ENCODE data around the gene ZP1. TPM values are rescaled to one million over a fixed set of nuclear protein-coding genes. Genes with fewer than 3 reads are reported as not detected.

The ZP1 gene
- total and polyA plus RNA-seq, 2 of the 13 experiments (the other 11 are each of a cell fraction or from before 2014, with no cell fraction given), result 0.16 TPM; not detected in 1

GRCh38 chr11:60912851-60913528 lies 45.6 kb downstream of the ZP1 start:
- WGBS (ENCODE audit: low lambda C conversion rate), result 84% methylated on average over 22 of the region's 22 CpGs
- Histone ChIP-seq H3K27ac (ENCODE audit: extremely low read length, insufficient read depth, low read length) (peak overlapping the region; percentile 64), H3K9me3 (ENCODE audit: low read length) (no peaks in the 10 kb centered on the region), H3K79me2 (ENCODE audit: insufficient read depth, low read length) (no peaks in the 10 kb centered on the region), H4K20me1 (ENCODE audit: insufficient read depth, low read length) (no peaks in the 10 kb centered on the region), H3K4me2 (ENCODE audit: low read depth, low read length) (peak overlapping the region; percentile 64), H3K9ac (ENCODE audit: insufficient read depth, low read depth, low read length) (peak overlapping the region; percentile 62; the same call in 1 of the 2 replicates), H2AFZ (ENCODE audit: low read length) (peak overlapping the region; percentile 79), H3K27me3 (ENCODE audit: control insufficient read depth in 1 of 2, insufficient read depth in 2 of 2, low read length in 2 of 2) (no peaks in the 10 kb centered on the region), H3K4me3 (replicated peaks in 1 of 3; ENCODE audit: insufficient read depth in 1 of 3, low read depth in 2 of 3, low read length in 3 of 3) (peak overlapping the region in 2 of 3 experiments; percentile 24 to 62; a peak in 2 of 6 replicates), H3K4me1 (ENCODE audit: insufficient read depth, low read length) (peaks cover 31% of the 10 kb centered on the region), H3K36me3 (replicated peaks in 1 of 2; ENCODE audit: control insufficient read depth in 1 of 2, insufficient read depth in 2 of 2, low read length in 2 of 2) (no peaks in the 10 kb centered on the region)
- no peak for FAIRE-seq
- ATAC-seq, result peak; percentile 10; the same call in 2 of the 3 replicates
- BruUV-seq (replicated peaks), result no TSS peak
- in situ Hi-C loops (cut with HindIII; ENCODE audit: extremely low pct_ligation_motif_present, low pct_unique_long_range_greater_than_20kb) (no loop called here), intact Hi-C loops (cut with micrococcal nuclease; ENCODE audit: unreplicated experiment) (no loop called here)
- TF ChIP-seq CREM (IDR thresholded peaks at IDR 0.05), result no peak
- TF ChIP-seq CREM (CRISPR knock-in tag; IDR thresholded peaks at IDR 0.05), result no peak
- TF ChIP-seq ZSCAN9 (CRISPR knock-in tag; IDR thresholded peaks at IDR 0.05; ENCODE audit: borderline replicate concordance), result 0 out of 2 replicates have a peak, but pooled peaks have one; percentile 1
- CTCF ChIA-PET (ENCODE audit: low intra/inter-chr PET ratio, low total read pairs), result no interaction called here
- POLR2A ChIA-PET, result interaction anchor here (1.1 to 1.5 kb wide), 3 partner anchors 11 to 62 kb away, joined by 3 to 7 read pairs (median 5); partner anchors contain the start of gene TMEM132A
- DNase-seq (ENCODE audit: low spot score), result no peak

GRCh38 chr11:60913793-60914632 lies 46.7 kb downstream of the ZP1 start, which contains the start of gene TMEM109:
TMEM109 (plus strand) TSS chr11:60914158; CDS start chr11:60919694, 5,536 bp downstream.
- Histone ChIP-seq H2AFZ (ENCODE audit: low read length) (peak within 1 kb of the TSS; percentile 79), H3K4me2 (ENCODE audit: low read depth, low read length) (peak within 1 kb of the TSS; percentile 64), H3K27ac (ENCODE audit: extremely low read length, insufficient read depth, low read length) (peak within 1 kb of the TSS; percentile 64), H3K9me3 (ENCODE audit: low read length) (no peaks in the 10 kb centered on the region), H3K79me2 (ENCODE audit: insufficient read depth, low read length) (no peaks in the 10 kb centered on the region), H3K4me1 (ENCODE audit: insufficient read depth, low read length) (peaks cover 27% of the 10 kb centered on the region), H3K4me3 (replicated peaks in 1 of 3; ENCODE audit: insufficient read depth in 1 of 3, low read depth in 2 of 3, low read length in 3 of 3) (peak within 1 kb of the TSS; percentile 24 to 62 (median 53); a peak in 5 of 6 replicates), H3K27me3 (ENCODE audit: control insufficient read depth in 1 of 2, insufficient read depth in 2 of 2, low read length in 2 of 2) (no peaks in the 10 kb centered on the region), H3K9ac (ENCODE audit: insufficient read depth, low read depth, low read length) (peak within 1 kb of the TSS; percentile 62), H3K36me3 (replicated peaks in 1 of 2; ENCODE audit: control insufficient read depth in 1 of 2, insufficient read depth in 2 of 2, low read length in 2 of 2) (no peaks in the 10 kb centered on the region), H4K20me1 (ENCODE audit: insufficient read depth, low read length) (no peaks in the 10 kb centered on the region)
- in situ Hi-C loops (cut with HindIII; ENCODE audit: extremely low pct_ligation_motif_present, low pct_unique_long_range_greater_than_20kb), result no loop called here
- intact Hi-C loops (cut with micrococcal nuclease; ENCODE audit: unreplicated experiment), result no loop called here
- FAIRE-seq, result peak; percentile 79
- ChIA-PET CTCF (ENCODE audit: low intra/inter-chr PET ratio, low total read pairs) (no interaction called here), POLR2A (interaction anchor here (1.0 to 1.5 kb wide), 4 partner anchors 9 to 63 kb away, joined by 3 to 7 read pairs (median 4); partner anchors contain the start of gene TMEM132A)
- TSS peak; percentile 63 for BruUV-seq (replicated peaks)
- WGBS (ENCODE audit: low lambda C conversion rate), result 58% methylated on average over 58 of the region's 70 CpGs
- peak; percentile 68 for DNase-seq (ENCODE audit: low spot score)
- peak; percentile 92 for ATAC-seq
- TF ChIP-seq ZNF44 (CRISPR knock-in tag; IDR thresholded peaks at IDR 0.05), result no peak
- TF ChIP-seq NFE2L1 (CRISPR knock-in tag; IDR thresholded peaks at IDR 0.05; ENCODE audit: borderline replicate concordance), result 0 out of 2 replicates have a peak, but pooled peaks have one; percentile 17
- no peak for TF ChIP-seq ARNT (IDR thresholded peaks at IDR 0.05)
- no peak for TF ChIP-seq ZBTB1 (CRISPR knock-in tag; IDR thresholded peaks at IDR 0.05; ENCODE audit: borderline replicate concordance)
- no peak for TF ChIP-seq ZNF251 (CRISPR knock-in tag; IDR thresholded peaks at IDR 0.05)
- no peak for TF ChIP-seq EEA1 (CRISPR knock-in tag; IDR thresholded peaks at IDR 0.05; ENCODE audit: borderline replicate concordance)
- TF ChIP-seq DR1 (CRISPR knock-in tag; IDR thresholded peaks at IDR 0.05), result peak; percentile 60; the same call in 1 of the 2 replicates
- no peak for TF ChIP-seq MYPOP (CRISPR knock-in tag; IDR thresholded peaks at IDR 0.05)
- 0 out of 2 replicates have a peak, but pooled peaks have one; percentile 38 for TF ChIP-seq SMYD3 (CRISPR knock-in tag; IDR thresholded peaks at IDR 0.05)
- TF ChIP-seq NCOA2 (CRISPR knock-in tag; IDR thresholded peaks at IDR 0.05), result no peak
- no peak for TF ChIP-seq MEIS1 (CRISPR knock-in tag; IDR thresholded peaks at IDR 0.05; ENCODE audit: borderline replicate concordance)
- peak; percentile 57 for TF ChIP-seq MYC (CRISPR knock-in tag; IDR thresholded peaks at IDR 0.05; ENCODE audit: borderline replicate concordance)
